Bone marrow (tissue), 2 donors: ENCODE measurements around the gene JUND.

Experiments
- DNase-seq, 2 donors: peaks; one replicate each; lab custom pipeline; 2025; lab: John Stamatoyannopoulos, UW

JUND gene

DNA sequence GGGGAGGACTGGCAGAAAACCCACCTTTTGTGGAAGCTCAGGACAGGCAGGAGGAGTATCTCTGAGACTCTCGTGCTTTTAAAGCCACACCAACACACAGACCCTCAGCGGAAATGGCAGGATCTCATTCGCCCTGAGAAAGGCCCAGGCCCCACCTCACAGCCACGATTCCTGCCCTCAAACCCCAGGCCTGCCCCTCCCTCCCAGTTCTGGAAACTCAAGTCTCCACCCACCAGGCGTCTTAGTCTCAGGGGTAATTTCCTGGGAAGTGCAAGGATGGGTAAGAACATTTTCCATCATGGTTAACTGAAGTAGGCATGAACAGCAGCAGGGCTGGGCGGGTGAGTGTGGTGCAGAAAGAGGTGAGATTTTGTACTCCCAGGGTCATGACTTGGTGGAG, 47.2 kb downstream of the JUND start:
- no peak for DNase-seq

GRCh38 chr19:18233224-18233825, 48.1 kb downstream of the JUND start:
- no peak for DNase-seq

DNA sequence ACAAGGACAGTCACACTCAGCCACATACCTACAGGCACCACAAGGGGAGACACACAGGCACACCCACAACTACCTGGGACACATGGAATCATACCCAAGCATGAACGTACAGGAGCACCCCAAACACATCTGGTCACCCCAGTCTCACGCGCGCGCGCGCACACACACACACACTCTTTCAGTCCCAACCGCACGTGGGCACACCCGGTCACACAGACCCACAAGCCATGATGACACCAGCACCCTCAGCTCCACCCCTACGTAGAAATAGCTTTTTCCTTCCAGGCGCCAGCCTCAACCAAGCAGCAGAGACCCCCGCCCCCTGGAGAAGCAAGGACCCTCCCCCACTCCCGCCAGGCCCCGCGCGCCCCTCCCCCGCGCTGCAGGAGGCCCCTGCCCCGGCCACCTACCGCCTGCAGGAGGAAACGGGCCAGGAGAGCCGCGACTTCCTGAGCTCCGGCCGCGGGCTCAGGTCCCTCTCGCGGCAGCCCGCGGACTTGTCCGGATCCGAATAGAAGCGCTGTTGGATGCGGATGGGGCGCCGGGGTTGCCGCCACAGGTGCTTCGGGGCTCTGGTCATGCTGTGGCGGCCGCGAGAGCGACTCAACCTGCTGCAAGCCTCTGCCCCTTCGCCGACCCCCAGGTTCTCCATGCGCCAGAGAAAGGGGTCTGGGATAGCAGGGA, 48.7 kb downstream of the JUND start:
- DNase-seq, result no peak

- no peak for DNase-seq
These were observed 49.6 kb downstream of the JUND start for GRCh38 chr19:18231775-18232174.

- DNase-seq, result peak in 1 of 2 donors; percentile 7
These were observed 50.3 kb downstream of the JUND start for GRCh38 chr19:18230941-18231734.

DNA sequence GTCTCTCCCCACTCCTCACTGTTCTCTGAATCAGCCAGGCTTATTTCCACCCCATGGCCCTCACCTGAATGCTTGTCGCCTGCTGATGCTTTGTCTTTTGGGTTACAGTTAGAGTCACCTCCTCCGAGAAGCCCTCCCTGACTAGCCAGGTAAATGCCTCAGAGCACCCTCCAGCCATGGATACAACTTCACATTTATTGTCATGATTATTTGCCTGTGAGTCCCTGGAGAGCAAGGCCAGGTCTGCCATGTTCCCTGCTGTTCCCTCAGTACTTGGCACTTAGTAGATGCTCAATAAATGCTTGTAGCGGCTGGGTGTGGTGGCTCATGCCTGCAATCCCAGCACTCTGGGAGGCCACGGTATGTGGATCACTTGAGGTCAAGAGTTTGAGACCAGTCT, 51.5 kb downstream of the JUND start:
- DNase-seq, result no peak
